HEK293 (cell line): ENCODE results near the gene BUB1B.

Experiments used
- CTCF ChIA-PET: fragments of 350-600 bp; formaldehyde crosslinking; extraction: SDS; loops from one replicate; lab custom pipeline; 2021; ENCODE audit warnings: antibody characterized with exemption; lab: Yijun Ruan, JAX
- POLR2A ChIA-PET: fragments of 300-600 bp; formaldehyde crosslinking; extraction: SDS; loops from one replicate; lab custom pipeline; 2020; ENCODE audit warnings: antibody characterized with exemption, inconsistent platforms; lab: Yijun Ruan, JAX
- H3K27ac ChIP-seq: fragments of 200-500 bp; sonication (Bioruptor generic); 2 replicates; pipeline ENCODE4 v1.5.1; 2014; ENCODE audit warnings: low read depth, low read length, control low read depth, inconsistent platforms; ENCODE audit errors: extremely low read depth
- H3K36me3 ChIP-seq, 2 experiments: fragments of 200-500 bp in 1 of 2; sonication (Bioruptor generic) in 1 of 2; 1 replicate in 1 of 2; 2 replicates in 1 of 2; pipeline ENCODE4 v1.5.1; 2014 to 2017; ENCODE audit warnings: inconsistent platforms in 2 of 2, low read length in 2 of 2; ENCODE audit not compliant: control insufficient read depth in 2 of 2, insufficient read depth in 1 of 2
- H3K4me1 ChIP-seq: fragments of 200-500 bp; sonication (Bioruptor generic); 2 replicates; pipeline ENCODE4 v1.5.1; 2014; ENCODE audit warnings: mild to moderate bottlenecking, low read length, inconsistent platforms; ENCODE audit not compliant: control insufficient read depth, insufficient read depth
- H3K4me3 ChIP-seq: 2 replicates; pipeline ENCODE4 v1.5.1; 2011; ENCODE audit warnings: low read depth, mild to moderate bottlenecking, control low read depth, low read length, moderate library complexity
- H3K9me3 ChIP-seq: fragments of 200-500 bp; sonication (Bioruptor generic); 2 replicates; pipeline ENCODE4 v1.5.1; 2014; ENCODE audit warnings: low read depth, low read length, inconsistent platforms; ENCODE audit not compliant: control insufficient read depth, insufficient read depth
- FEZF1 ChIP-seq: fragments of 450-650 bp; formaldehyde crosslinking; IDR thresholded peaks from 2 replicates; pipeline ENCODE4 v1.5.1; 2016; ENCODE audit warnings: missing biosample characterization, missing genetic modification characterization
- KLF10 ChIP-seq: fragments of 450-650 bp; IDR thresholded peaks from 2 replicates; pipeline ENCODE4 v1.5.1; 2018; ENCODE audit warnings: missing biosample characterization, mild to moderate bottlenecking, missing genetic modification characterization
- KLF8 ChIP-seq: fragments of 450-650 bp; formaldehyde crosslinking; IDR thresholded peaks from 2 replicates; pipeline ENCODE4 v1.5.1; 2016; ENCODE audit warnings: missing biosample characterization, missing genetic modification characterization
- SP2 ChIP-seq: fragments of 450-650 bp; formaldehyde crosslinking; IDR thresholded peaks from 2 replicates; pipeline ENCODE4 v1.5.1; 2016; ENCODE audit warnings: missing biosample characterization, missing genetic modification characterization
- TRIM28 ChIP-seq: IDR thresholded peaks from 2 replicates; pipeline ENCODE4 v1.6.1; 2011; ENCODE audit warnings: low read length, control low read depth, borderline replicate concordance
- ZBTB17 ChIP-seq: fragments of 450-650 bp; formaldehyde crosslinking; IDR thresholded peaks from 2 replicates; pipeline ENCODE4 v1.5.1; 2016; ENCODE audit warnings: missing biosample characterization, missing genetic modification characterization
- ZBTB20 ChIP-seq: fragments of 450-650 bp; formaldehyde crosslinking; IDR thresholded peaks from 2 replicates; pipeline ENCODE4 v1.5.1; 2016; ENCODE audit warnings: missing biosample characterization, missing genetic modification characterization
- ZBTB48 ChIP-seq: fragments of 450-650 bp; formaldehyde crosslinking; IDR thresholded peaks from 2 replicates; pipeline ENCODE4 v1.5.1; 2016; ENCODE audit warnings: missing biosample characterization, missing genetic modification characterization
- ZEB2 ChIP-seq: fragments of 450-650 bp; formaldehyde crosslinking; IDR thresholded peaks from 2 replicates; pipeline ENCODE4 v1.5.1; 2016; ENCODE audit warnings: missing biosample characterization, missing genetic modification characterization
- ZNF2 ChIP-seq: fragments of 450-650 bp; formaldehyde crosslinking; IDR thresholded peaks from 2 replicates; pipeline ENCODE4 v1.5.1; 2016; ENCODE audit warnings: missing biosample characterization, missing genetic modification characterization
- ZNF266 ChIP-seq: fragments of 450-650 bp; formaldehyde crosslinking; IDR thresholded peaks from 2 replicates; pipeline ENCODE4 v1.5.1; 2016; ENCODE audit warnings: missing biosample characterization, missing genetic modification characterization, low read depth
- ZNF423 ChIP-seq: fragments of 450-650 bp; formaldehyde crosslinking; IDR thresholded peaks from 2 replicates; pipeline ENCODE4 v1.5.1; 2016; ENCODE audit warnings: missing biosample characterization, missing genetic modification characterization
- ZNF558 ChIP-seq: fragments of 450-650 bp; formaldehyde crosslinking; IDR thresholded peaks from 2 replicates; pipeline ENCODE4 v1.5.1; 2016; ENCODE audit warnings: missing biosample characterization, missing genetic modification characterization
- ZNF621 ChIP-seq: fragments of 450-650 bp; formaldehyde crosslinking; IDR thresholded peaks from 2 replicates; pipeline ENCODE4 v1.5.1; 2017; ENCODE audit warnings: missing biosample characterization, missing genetic modification characterization
- ZNF654 ChIP-seq: fragments of 450-650 bp; formaldehyde crosslinking; IDR thresholded peaks from 2 replicates; pipeline ENCODE4 v1.5.1; 2016; ENCODE audit warnings: low read depth, missing biosample characterization, missing genetic modification characterization
- ZNF670 ChIP-seq: fragments of 450-650 bp; formaldehyde crosslinking; IDR thresholded peaks from 2 replicates; pipeline ENCODE4 v1.5.1; 2016; ENCODE audit warnings: missing biosample characterization, missing genetic modification characterization, low read depth
- ZNF747 ChIP-seq: fragments of 450-650 bp; formaldehyde crosslinking; IDR thresholded peaks from 2 replicates; pipeline ENCODE4 v1.5.1; 2016; ENCODE audit warnings: missing biosample characterization, missing genetic modification characterization
- ZNF777 ChIP-seq: fragments of 450-650 bp; formaldehyde crosslinking; IDR thresholded peaks from 2 replicates; pipeline ENCODE4 v1.5.1; 2017; ENCODE audit warnings: missing biosample characterization, missing genetic modification characterization, borderline replicate concordance
- ZSCAN30 ChIP-seq: fragments of 450-650 bp; IDR thresholded peaks from 2 replicates; pipeline ENCODE4 v1.5.1; 2018; ENCODE audit warnings: missing biosample characterization, mild to moderate bottlenecking, missing genetic modification characterization, moderate library complexity
- TF ChIP-seq, protein P1 (sequence below): fragments of 450-650 bp; formaldehyde crosslinking; IDR thresholded peaks from 2 replicates; pipeline ENCODE4 v1.5.1; 2016; ENCODE audit warnings: missing biosample characterization, missing genetic modification characterization, low read depth
- TF ChIP-seq, protein P2 (sequence below): IDR thresholded peaks from 2 replicates; pipeline ENCODE4 v1.6.1; 2011; ENCODE audit warnings: mild to moderate bottlenecking, low read depth, low read length, borderline replicate concordance
- TF ChIP-seq, protein P3 (sequence below): fragments of 450-650 bp; formaldehyde crosslinking; IDR thresholded peaks from 2 replicates; pipeline ENCODE4 v1.5.1; 2016; ENCODE audit warnings: missing biosample characterization, missing genetic modification characterization
- TF ChIP-seq, protein P4 (sequence below): fragments of 450-650 bp; formaldehyde crosslinking; IDR thresholded peaks from 2 replicates; pipeline ENCODE4 v1.5.1; 2017; ENCODE audit warnings: missing biosample characterization, missing genetic modification characterization
- TF ChIP-seq, protein P5 (sequence below): fragments of 450-650 bp; formaldehyde crosslinking; IDR thresholded peaks from 2 replicates; pipeline ENCODE4 v1.5.1; 2016; ENCODE audit warnings: missing biosample characterization, missing genetic modification characterization
- TF ChIP-seq, protein P6 (sequence below): fragments of 450-650 bp; formaldehyde crosslinking; IDR thresholded peaks from 2 replicates; pipeline ENCODE4 v1.5.1; 2016; ENCODE audit warnings: missing biosample characterization, missing genetic modification characterization

BUB1B gene

DNA sequence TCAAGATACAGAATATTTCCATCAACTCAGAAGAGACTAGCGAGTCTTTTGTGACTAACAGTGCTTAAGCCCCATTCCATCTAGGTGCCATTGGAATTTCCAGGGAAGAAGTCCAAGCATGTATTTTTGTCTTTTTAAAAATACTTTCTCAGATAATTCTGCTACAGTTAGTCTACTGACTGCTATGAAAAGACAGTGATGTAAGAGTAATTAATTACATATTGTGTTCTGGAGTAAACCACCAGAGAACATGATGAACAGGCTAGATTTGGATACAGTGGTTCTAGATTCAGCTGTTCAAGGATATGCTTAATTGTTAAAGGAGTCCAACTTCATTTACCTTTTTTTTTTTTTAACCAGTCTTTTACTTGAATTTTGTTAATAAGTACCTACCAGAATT is 43.2 kb downstream of the BUB1B start (continued):
- TF ChIP-seq, protein P1, sequence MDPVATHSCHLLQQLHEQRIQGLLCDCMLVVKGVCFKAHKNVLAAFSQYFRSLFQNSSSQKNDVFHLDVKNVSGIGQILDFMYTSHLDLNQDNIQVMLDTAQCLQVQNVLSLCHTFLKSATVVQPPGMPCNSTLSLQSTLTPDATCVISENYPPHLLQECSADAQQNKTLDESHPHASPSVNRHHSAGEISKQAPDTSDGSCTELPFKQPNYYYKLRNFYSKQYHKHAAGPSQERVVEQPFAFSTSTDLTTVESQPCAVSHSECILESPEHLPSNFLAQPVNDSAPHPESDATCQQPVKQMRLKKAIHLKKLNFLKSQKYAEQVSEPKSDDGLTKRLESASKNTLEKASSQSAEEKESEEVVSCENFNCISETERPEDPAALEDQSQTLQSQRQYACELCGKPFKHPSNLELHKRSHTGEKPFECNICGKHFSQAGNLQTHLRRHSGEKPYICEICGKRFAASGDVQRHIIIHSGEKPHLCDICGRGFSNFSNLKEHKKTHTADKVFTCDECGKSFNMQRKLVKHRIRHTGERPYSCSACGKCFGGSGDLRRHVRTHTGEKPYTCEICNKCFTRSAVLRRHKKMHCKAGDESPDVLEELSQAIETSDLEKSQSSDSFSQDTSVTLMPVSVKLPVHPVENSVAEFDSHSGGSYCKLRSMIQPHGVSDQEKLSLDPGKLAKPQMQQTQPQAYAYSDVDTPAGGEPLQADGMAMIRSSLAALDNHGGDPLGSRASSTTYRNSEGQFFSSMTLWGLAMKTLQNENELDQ (tag by site-specific recombination): no peak
- TF ChIP-seq ZNF558 (tag by site-specific recombination) (no peak), ZNF423 (tag by site-specific recombination) (no peak), ZNF621 (tag by site-specific recombination) (no peak), ZNF2 (no peak), ZNF777 (tag by site-specific recombination) (no peak), ZEB2 (tag by site-specific recombination) (no peak), ZNF747 (no peak), FEZF1 (tag by site-specific recombination) (no peak), ZBTB48 (tag by site-specific recombination) (no peak)
- TF ChIP-seq, protein P2, sequence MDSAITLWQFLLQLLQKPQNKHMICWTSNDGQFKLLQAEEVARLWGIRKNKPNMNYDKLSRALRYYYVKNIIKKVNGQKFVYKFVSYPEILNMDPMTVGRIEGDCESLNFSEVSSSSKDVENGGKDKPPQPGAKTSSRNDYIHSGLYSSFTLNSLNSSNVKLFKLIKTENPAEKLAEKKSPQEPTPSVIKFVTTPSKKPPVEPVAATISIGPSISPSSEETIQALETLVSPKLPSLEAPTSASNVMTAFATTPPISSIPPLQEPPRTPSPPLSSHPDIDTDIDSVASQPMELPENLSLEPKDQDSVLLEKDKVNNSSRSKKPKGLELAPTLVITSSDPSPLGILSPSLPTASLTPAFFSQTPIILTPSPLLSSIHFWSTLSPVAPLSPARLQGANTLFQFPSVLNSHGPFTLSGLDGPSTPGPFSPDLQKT: no peak

DNA sequence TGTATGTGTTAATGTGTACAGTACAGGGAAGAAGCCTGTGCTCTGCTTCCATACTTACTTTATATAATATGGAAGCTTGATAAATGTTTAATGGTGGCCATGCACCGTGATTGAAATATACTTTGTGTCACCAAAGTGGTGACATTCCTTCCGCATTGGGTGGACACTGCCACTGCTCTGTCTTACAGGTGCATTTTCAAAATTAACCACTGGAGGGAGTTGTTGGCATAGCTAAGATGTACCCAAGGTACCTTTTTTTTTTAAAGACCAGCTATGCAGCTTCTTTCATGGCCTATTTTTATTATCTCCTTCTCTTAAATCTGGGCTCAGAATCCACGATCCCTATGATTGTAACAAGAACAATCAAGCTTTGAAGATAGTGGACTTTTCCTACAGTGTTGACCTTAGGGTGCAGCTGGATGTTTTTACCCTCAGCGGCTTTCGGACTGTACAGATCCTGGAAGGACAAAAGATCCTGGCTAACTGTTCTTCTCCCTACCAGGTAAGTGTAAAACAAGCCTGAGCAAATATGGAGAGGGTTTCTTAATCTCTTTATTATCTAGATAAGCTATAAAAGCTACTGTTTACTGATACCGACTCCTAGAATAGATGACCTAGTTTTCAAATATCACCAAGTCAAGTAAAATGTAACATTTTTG is 56.4 kb downstream of the BUB1B start:
- H3K9me3 ChIP-seq: no peaks in the 10 kb centered on the region
- TF ChIP-seq ZNF2: peak; percentile 59; the same call in 1 of the 2 replicates
- no peak for TF ChIP-seq ZNF670 (tag by site-specific recombination)
- TF ChIP-seq, protein P3, sequence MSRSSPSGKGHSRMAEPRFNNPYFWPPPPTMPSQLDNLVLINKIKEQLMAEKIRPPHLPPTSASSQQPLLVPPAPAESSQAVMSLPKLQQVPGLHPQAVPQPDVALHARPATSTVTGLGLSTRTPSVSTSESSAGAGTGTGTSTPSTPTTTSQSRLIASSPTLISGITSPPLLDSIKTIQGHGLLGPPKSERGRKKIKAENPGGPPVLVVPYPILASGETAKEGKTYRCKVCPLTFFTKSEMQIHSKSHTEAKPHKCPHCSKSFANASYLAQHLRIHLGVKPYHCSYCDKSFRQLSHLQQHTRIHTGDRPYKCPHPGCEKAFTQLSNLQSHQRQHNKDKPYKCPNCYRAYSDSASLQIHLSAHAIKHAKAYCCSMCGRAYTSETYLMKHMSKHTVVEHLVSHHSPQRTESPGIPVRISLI (tag by site-specific recombination): peak; percentile 52; the same call in 1 of the 2 replicates
- TF ChIP-seq, protein P4, sequence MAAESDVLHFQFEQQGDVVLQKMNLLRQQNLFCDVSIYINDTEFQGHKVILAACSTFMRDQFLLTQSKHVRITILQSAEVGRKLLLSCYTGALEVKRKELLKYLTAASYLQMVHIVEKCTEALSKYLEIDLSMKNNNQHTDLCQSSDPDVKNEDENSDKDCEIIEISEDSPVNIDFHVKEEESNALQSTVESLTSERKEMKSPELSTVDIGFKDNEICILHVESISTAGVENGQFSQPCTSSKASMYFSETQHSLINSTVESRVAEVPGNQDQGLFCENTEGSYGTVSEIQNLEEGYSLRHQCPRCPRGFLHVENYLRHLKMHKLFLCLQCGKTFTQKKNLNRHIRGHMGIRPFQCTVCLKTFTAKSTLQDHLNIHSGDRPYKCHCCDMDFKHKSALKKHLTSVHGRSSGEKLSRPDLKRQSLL (tag by site-specific recombination): no peak
- peak; percentile 75 for TF ChIP-seq ZNF654
- TF ChIP-seq KLF8: no peak
- TF ChIP-seq ZBTB20 (tag by site-specific recombination): no peak
- TF ChIP-seq TRIM28: no peak
- no peak for TF ChIP-seq ZSCAN30
- H3K4me3 ChIP-seq: no peak overlapping the region
- peaks cover 35 to 78% of the 10 kb centered on the region in 2 experiments for H3K36me3 ChIP-seq
- no peaks in the 10 kb centered on the region for H3K4me1 ChIP-seq
- ChIA-PET POLR2A (interaction anchor here (1.0 to 1.2 kb wide), 2 partner anchors 57 to 110 kb away, joined by 7 to 9 read pairs; no protein-coding TSS in a partner anchor), CTCF (interaction anchor here (0.5 to 7.5 kb wide), 41 partner anchors 9 to 1513 kb away, joined by 3 to 210 read pairs (median 4); partner anchors contain the start of genes PAK6 and PLCB2)
- H3K27ac ChIP-seq: no peak overlapping the region

DNA sequence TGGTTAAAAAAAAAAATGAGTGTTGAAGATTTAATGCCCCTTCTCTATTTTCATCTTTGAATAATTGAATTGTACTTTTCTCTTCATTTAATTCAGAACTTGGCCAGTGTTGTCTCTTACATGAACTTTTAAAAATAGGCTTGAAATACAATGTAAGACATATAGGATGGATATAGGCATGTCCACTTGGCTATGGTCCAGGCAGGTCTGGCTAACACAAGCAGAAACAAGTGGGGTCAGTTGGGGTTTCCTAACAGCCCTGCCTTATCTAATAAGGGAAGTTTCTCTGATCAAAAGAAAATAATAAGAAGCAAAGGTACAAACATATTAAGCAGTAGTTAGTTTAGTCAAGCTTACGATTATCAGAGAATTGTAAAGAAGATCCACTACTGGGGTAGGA is 58.9 kb downstream of the BUB1B start:
- ChIA-PET CTCF (interaction anchor here (0.6 to 7.5 kb wide), 5 partner anchors 40 to 199 kb away, joined by 3 to 210 read pairs (median 3); no protein-coding TSS in a partner anchor), POLR2A (no interaction called here)
- H3K36me3 ChIP-seq: peaks cover 25 to 67% of the 10 kb centered on the region in 2 experiments
- no peak for TF ChIP-seq ZNF2
- TF ChIP-seq KLF10: no peak
- TF ChIP-seq, protein P4 (tag by site-specific recombination): no peak
- no peak for TF ChIP-seq ZBTB48 (tag by site-specific recombination)
- TF ChIP-seq, protein P5, sequence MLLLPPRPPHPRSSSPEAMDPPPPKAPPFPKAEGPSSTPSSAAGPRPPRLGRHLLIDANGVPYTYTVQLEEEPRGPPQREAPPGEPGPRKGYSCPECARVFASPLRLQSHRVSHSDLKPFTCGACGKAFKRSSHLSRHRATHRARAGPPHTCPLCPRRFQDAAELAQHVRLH (tag by site-specific recombination): no peak
- TF ChIP-seq ZBTB17 (tag by site-specific recombination): no peak
- TF ChIP-seq, protein P6, sequence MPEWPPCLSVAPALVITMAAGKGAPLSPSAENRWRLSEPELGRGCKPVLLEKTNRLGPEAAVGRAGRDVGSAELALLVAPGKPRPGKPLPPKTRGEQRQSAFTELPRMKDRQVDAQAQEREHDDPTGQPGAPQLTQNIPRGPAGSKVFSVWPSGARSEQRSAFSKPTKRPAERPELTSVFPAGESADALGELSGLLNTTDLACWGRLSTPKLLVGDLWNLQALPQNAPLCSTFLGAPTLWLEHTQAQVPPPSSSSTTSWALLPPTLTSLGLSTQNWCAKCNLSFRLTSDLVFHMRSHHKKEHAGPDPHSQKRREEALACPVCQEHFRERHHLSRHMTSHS (tag by site-specific recombination): no peak
- TF ChIP-seq SP2 (tag by site-specific recombination): no peak
- TF ChIP-seq ZNF266 (tag by site-specific recombination): no peak

More for the DNA sequence above, 58.9 kb downstream of the BUB1B start:
- H3K4me1 ChIP-seq: no peaks in the 10 kb centered on the region
- no peak overlapping the region for H3K27ac ChIP-seq
- no peaks in the 10 kb centered on the region for H3K9me3 ChIP-seq
- no peak overlapping the region for H3K4me3 ChIP-seq
